Stomach (tissue), 9 donors: ENCODE data around the gene KLF15. TPM values are rescaled to one million over a fixed set of nuclear protein-coding genes. Genes with fewer than 3 reads are reported as not detected.

Experiments used
- DNase-seq, 2 donors: peaks; one replicate each; pipeline versions ENCODE4 v3.0.0 to v3.0.0-alpha.2; 2013 to 2019
- H3K27ac ChIP-seq, 5 donors: fragments of 200-600 bp in 4 of 5; sonication (generic) in 4 of 5; one replicate each; pipeline ENCODE4 v1.5.1; 2013 to 2019; ENCODE audit warnings: mild to moderate bottlenecking in 1 of 5, moderate library complexity in 1 of 5
- H3K27me3 ChIP-seq, 3 donors: fragments of 200-600 bp; sonication (generic); one replicate each; pipeline ENCODE4 v1.5.1; 2017 to 2019; ENCODE audit warnings: mixed run types in 1 of 3
- H3K36me3 ChIP-seq, 4 donors: fragments of 200-600 bp; sonication (generic); 1 replicate in 3 of 4; 2 replicates in 1 of 4; pipeline ENCODE4 v1.5.1; 2016 to 2019
- H3K4me1 ChIP-seq, 4 donors: fragments of 200-600 bp; sonication (generic); one replicate each; pipeline ENCODE4 v1.5.1; 2016 to 2019
- H3K4me3 ChIP-seq, 4 donors: fragments of 200-600 bp; sonication (generic) in 3 of 4; one replicate each; pipeline ENCODE4 v1.5.1; 2016 to 2019; ENCODE audit warnings: mild to moderate bottlenecking in 1 of 4
- H3K9me3 ChIP-seq, 4 donors: fragments of 200-600 bp; sonication (generic); one replicate each; pipeline ENCODE4 v1.5.1; 2016 to 2019
- EP300 ChIP-seq: sonication (generic); formaldehyde crosslinking; IDR thresholded peaks from one replicate; pipeline ENCODE4 v1.6.1; 2017; ENCODE audit warnings: antibody characterized with exemption
- POLR2A ChIP-seq, 4 donors: fragments of 450-650 bp; IDR thresholded peaks; one replicate each; pipeline ENCODE4 v1.6.1; 2016; ENCODE audit warnings: antibody characterized with exemption in 4 of 4, control low read depth in 2 of 4, mild to moderate bottlenecking in 1 of 4, moderate library complexity in 1 of 4
- POLR2AphosphoS5 ChIP-seq, 3 donors: sonication (generic); formaldehyde crosslinking; IDR thresholded peaks; one replicate each; pipeline ENCODE4 v1.6.1; 2016; ENCODE audit warnings: antibody characterized with exemption in 3 of 3
- WGBS, 5 donors: extraction: QIAGEN DNeasy Blood & Tissue Kit in 3 of 5; methylation state at CpG; one replicate each; pipeline versions ENCODE4 v1.1.5 to v1.1.7; 2013 to 2018; 5-methylcytosine and 5-hydroxymethylcytosine counted together
- intact Hi-C: fragments of 100-400 bp; cut with DNase I; formaldehyde crosslinking; loops from one replicate; pipeline ENCODE4 v1.15.1; 2023; ENCODE audit warnings: low total_unique reads
- polyA plus RNA-seq, 3 donors: library from polyadenylated mRNA; stranded (reverse); fragments of 200-250 nt; gene quantifications; one replicate each; pipeline ENCODE4 v1.2.3, GENCODE V29; 2013
- total RNA-seq, 5 donors: library from RNA; depleted of rRNA; stranded (reverse); fragments of >200 nt; gene quantifications; one replicate each; pipeline versions ENCODE4 v1.1.0 to v1.2.3, GENCODE V29; 2014 to 2016
- TF ChIP-seq, protein P1 (sequence below), 7 experiments: fragments of 450-650 bp in 4 of 7; fragments of 200-600 bp in 3 of 7; sonication (generic) in 3 of 7; IDR thresholded peaks; one replicate each; pipeline ENCODE4 v1.5.1; 2016 to 2019; ENCODE audit warnings: antibody characterized with exemption in 7 of 7, control low read depth in 2 of 7, mild to moderate bottlenecking in 1 of 7
- donor health status: healthy with polysubstance abuse.
- donor health status: Bipolar disorder and iron deficiency.
- donor health status: healthy.

KLF15 gene
- total and polyA plus RNA-seq, 8 donors: 4.6 to 82.9 (median 19.1) TPM

DNA sequence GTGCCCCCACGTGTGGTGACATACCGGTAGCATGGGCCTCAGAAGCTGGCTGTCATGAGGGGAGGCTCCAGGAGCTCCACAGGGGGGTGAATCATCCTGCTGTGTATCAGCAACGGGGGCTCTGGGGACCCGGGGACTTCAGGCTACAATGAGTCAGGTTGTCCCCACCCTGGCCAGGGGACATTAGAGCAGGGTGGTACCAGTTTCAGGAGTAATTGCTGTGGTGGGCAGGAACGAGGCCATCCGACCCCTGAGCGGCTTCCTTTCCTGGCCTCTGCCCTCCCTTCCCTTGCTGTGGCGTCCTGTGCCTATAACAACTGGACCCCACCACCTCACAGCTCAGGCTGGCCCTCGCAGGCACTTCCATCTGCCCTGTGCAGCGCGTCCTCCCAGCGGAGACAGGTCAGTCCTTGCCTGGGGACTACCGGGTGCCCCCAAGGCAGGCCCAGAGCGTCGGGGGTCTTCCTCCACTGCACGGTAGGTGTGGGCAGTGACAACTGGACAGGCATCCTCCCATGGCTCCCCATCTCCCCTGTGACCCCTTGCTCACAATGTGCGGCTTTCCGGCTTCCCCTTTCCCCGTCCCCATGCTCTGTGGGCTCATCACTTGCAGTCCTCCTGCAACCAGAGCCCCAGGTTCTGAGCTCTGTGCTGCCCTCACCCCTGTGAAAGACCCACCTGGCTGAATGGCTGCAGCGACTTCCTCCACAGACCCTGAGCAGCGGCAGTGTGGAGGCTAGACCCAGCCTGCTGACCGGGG, 57.0 kb downstream of the KLF15 start:
- TF ChIP-seq EP300 (no peak), POLR2AphosphoS5 (IDR thresholded peaks at IDR 0.05) (no peak), POLR2A (IDR thresholded peaks at IDR 0.05) (no peak)
- TF ChIP-seq, protein P1, sequence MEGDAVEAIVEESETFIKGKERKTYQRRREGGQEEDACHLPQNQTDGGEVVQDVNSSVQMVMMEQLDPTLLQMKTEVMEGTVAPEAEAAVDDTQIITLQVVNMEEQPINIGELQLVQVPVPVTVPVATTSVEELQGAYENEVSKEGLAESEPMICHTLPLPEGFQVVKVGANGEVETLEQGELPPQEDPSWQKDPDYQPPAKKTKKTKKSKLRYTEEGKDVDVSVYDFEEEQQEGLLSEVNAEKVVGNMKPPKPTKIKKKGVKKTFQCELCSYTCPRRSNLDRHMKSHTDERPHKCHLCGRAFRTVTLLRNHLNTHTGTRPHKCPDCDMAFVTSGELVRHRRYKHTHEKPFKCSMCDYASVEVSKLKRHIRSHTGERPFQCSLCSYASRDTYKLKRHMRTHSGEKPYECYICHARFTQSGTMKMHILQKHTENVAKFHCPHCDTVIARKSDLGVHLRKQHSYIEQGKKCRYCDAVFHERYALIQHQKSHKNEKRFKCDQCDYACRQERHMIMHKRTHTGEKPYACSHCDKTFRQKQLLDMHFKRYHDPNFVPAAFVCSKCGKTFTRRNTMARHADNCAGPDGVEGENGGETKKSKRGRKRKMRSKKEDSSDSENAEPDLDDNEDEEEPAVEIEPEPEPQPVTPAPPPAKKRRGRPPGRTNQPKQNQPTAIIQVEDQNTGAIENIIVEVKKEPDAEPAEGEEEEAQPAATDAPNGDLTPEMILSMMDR (IDR thresholded peaks at IDR 0.05): no peak
- WGBS, 5 donors: 86 to 90% (median 88%) methylated on average over 20 to 22 of the region's 22 CpGs
- DNase-seq: no peak

DNA sequence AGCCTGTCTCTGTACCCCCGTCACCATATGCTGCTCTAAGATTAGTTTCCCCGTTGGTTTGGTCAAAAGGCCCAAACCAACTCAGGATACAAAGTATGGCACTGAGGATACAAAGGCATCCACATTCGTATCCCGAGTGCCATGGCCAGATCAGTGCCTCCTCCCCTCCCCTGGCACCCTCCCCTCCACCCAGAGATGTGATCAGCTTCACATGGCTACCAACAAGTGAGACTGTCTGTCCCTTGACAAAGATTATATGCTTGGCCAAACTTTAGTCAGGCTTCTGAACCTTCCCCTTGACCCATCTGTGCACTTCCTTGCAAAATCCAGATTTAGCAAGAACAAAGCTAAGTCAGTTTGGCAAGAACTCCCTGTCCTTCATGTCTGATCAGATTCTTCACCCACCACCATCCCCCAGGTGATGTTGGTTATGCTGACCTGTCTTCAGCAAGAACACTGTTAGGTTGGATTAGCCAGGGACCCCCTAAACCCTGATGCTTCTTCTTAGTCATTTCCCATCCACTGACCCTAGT, 61.7 kb downstream of the KLF15 start:
- TF ChIP-seq POLR2AphosphoS5 (IDR thresholded peaks at IDR 0.05) (no peak), POLR2A (IDR thresholded peaks at IDR 0.05) (no peak), EP300 (no peak)
- TF ChIP-seq, protein P1 (IDR thresholded peaks at IDR 0.05): no peak
- H3K27me3 ChIP-seq: no peaks in the 10 kb centered on the region
- DNase-seq: no peak
- 76 to 96% (median 82%) methylated on average over 4 of the region's 4 CpGs for WGBS, 5 donors
- no peaks in the 10 kb centered on the region for H3K4me1 ChIP-seq
- no peaks in the 10 kb centered on the region for H3K9me3 ChIP-seq
- no peak overlapping the region for H3K4me3 ChIP-seq
- intact Hi-C loops: no loop called here
- no peaks in the 10 kb centered on the region for H3K36me3 ChIP-seq
- H3K27ac ChIP-seq: no peak overlapping the region

More for the DNA sequence above, 57.0 kb downstream of the KLF15 start:
- no peaks in the 10 kb centered on the region for H3K36me3 ChIP-seq
- no peak overlapping the region for H3K4me3 ChIP-seq
- H3K4me1 ChIP-seq: peaks cover 0 to 8% (median 0%) of the 10 kb centered on the region in 4 donors
- H3K9me3 ChIP-seq: peaks cover 0 to 19% (median 3%) of the 10 kb centered on the region in 4 donors
- intact Hi-C loops: no loop called here
- H3K27ac ChIP-seq: peak overlapping the region in 1 of 5 donors; percentile 61
- no peaks in the 10 kb centered on the region for H3K27me3 ChIP-seq

- no peak overlapping the region for H3K27ac ChIP-seq
- no peaks in the 10 kb centered on the region for H3K9me3 ChIP-seq
- no peaks in the 10 kb centered on the region for H3K36me3 ChIP-seq
- WGBS, 5 donors: 79 to 85% (median 80%) methylated on average over 10 of the region's 10 CpGs
- DNase-seq: no peak
- H3K4me1 ChIP-seq: no peaks in the 10 kb centered on the region
- TF ChIP-seq POLR2A (IDR thresholded peaks at IDR 0.05): no peak
- no peak for TF ChIP-seq POLR2AphosphoS5 (IDR thresholded peaks at IDR 0.05)
- TF ChIP-seq, protein P1 (IDR thresholded peaks at IDR 0.05): no peak
- no peak for TF ChIP-seq EP300
- H3K27me3 ChIP-seq: peaks cover 0 to 3% (median 0%) of the 10 kb centered on the region in 3 donors
- H3K4me3 ChIP-seq: no peak overlapping the region
- intact Hi-C loops: no loop called here
Observed at GRCh38 chr3:126294211-126294808, 62.9 kb downstream of the KLF15 start.

GRCh38 chr3:126293370-126294082, 63.7 kb downstream of the KLF15 start:
- H3K36me3 ChIP-seq: no peaks in the 10 kb centered on the region
- intact Hi-C loops: no loop called here
- no peak overlapping the region for H3K4me3 ChIP-seq

More at GRCh38 chr3:126293370-126294082, 63.7 kb downstream of the KLF15 start:
- Histone ChIP-seq H3K27me3 (peaks cover 0 to 5% (median 0%) of the 10 kb centered on the region in 3 donors), H3K27ac (no peak overlapping the region), H3K4me1 (peaks cover under 1 to 7% (median 1%) of the 10 kb centered on the region in 4 donors), H3K9me3 (no peaks in the 10 kb centered on the region)
- no peak for DNase-seq
- 78 to 83% (median 81%) methylated on average over 17 of the region's 17 CpGs for WGBS, 5 donors
- no peak for TF ChIP-seq POLR2A (IDR thresholded peaks at IDR 0.05)
- no peak for TF ChIP-seq POLR2AphosphoS5 (IDR thresholded peaks at IDR 0.05)
- TF ChIP-seq, protein P1 (IDR thresholded peaks at IDR 0.05): no peak
- TF ChIP-seq EP300: no peak
